Heart left ventricle (tissue), 16 donors: ENCODE measurements around the gene EFNA5. TPM values are rescaled to one million over a fixed set of nuclear protein-coding genes. Genes with fewer than 3 reads are reported as not detected.

Source experiments
- ATAC-seq, 4 donors: fragments of 200-7000 bp; cut with Tn5 transposase; one replicate each; pipeline ENCODE4 v1.9.1; 2020 to 2022; ENCODE audit warnings: moderate library complexity in 4 of 4, mild to moderate bottlenecking in 3 of 4, moderate number of reproducible peaks in 1 of 4
- DNase-seq, 5 donors: peaks; one replicate each; pipeline ENCODE4 v3.0.0-alpha.2; 2020
- H3K27ac ChIP-seq, 12 donors: fragments of 200-600 bp; sonication (generic) in 4 of 12; one replicate each; pipeline versions ENCODE4 v1.5.0 to v1.8.0; 2016 to 2022; ENCODE audit warnings: mild to moderate bottlenecking in 2 of 12
- H3K27me3 ChIP-seq, 9 donors: fragments of 200-600 bp; sonication (generic) in 2 of 9; one replicate each; pipeline versions ENCODE4 v1.5.1 to v1.8.0; 2016 to 2022; ENCODE audit warnings: mild to moderate bottlenecking in 3 of 9
- H3K36me3 ChIP-seq, 9 donors: fragments of 200-600 bp; sonication (generic) in 2 of 9; one replicate each; pipeline versions ENCODE4 v1.5.0 to v1.8.0; 2018 to 2022; ENCODE audit warnings: mild to moderate bottlenecking in 2 of 9
- H3K4me1 ChIP-seq, 12 donors: fragments of 200-600 bp; sonication (generic) in 4 of 12; one replicate each; pipeline versions ENCODE4 v1.5.0 to v1.8.0; 2016 to 2022; ENCODE audit warnings: mild to moderate bottlenecking in 3 of 12
- H3K4me3 ChIP-seq, 12 donors: fragments of 200-600 bp; sonication (generic) in 4 of 12; one replicate each; pipeline versions ENCODE4 v1.5.0 to v1.8.0; 2017 to 2022; ENCODE audit warnings: mild to moderate bottlenecking in 9 of 12, moderate library complexity in 4 of 12
- H3K9me3 ChIP-seq, 12 donors: fragments of 200-600 bp; sonication (generic) in 4 of 12; one replicate each; pipeline versions ENCODE4 v1.5.0 to v1.8.0; 2016 to 2022; ENCODE audit warnings: mild to moderate bottlenecking in 1 of 12
- CTCF ChIP-seq, 12 donors: fragments of 200-600 bp; sonication (generic) in 4 of 12; IDR thresholded peaks; one replicate each; pipeline versions ENCODE4 v1.5.0 to v1.8.0; 2018 to 2022; ENCODE audit warnings: antibody characterized with exemption in 12 of 12, mild to moderate bottlenecking in 5 of 12
- POLR2A ChIP-seq, 2 donors: fragments of 450-650 bp; IDR thresholded peaks; one replicate each; pipeline ENCODE4 v1.6.1; 2017; ENCODE audit warnings: antibody characterized with exemption in 2 of 2, mild to moderate bottlenecking in 2 of 2, moderate library complexity in 2 of 2
- WGBS, 4 donors: extraction: QIAGEN DNeasy Blood & Tissue Kit in 2 of 4; methylation state at CpG; one replicate each; pipeline versions ENCODE4 v1.1.5 to v1.1.7; 2013 to 2018; 5-methylcytosine and 5-hydroxymethylcytosine counted together
- intact Hi-C, 10 donors: fragments of 100-400 bp; cut with DNase I; formaldehyde crosslinking; loops; one replicate each; pipeline versions ENCODE4 v1.11.1 to v1.14.2; 2022
- polyA plus RNA-seq, 2 donors: library from polyadenylated mRNA; stranded (reverse); fragments of 200-250 nt; gene quantifications; one replicate each; pipeline ENCODE4 v1.2.3, GENCODE V29; 2013
- total RNA-seq, 9 donors: library from RNA; depleted of rRNA in 2 of 9; stranded (reverse); fragments of >200 nt in 2 of 9; fragmentation: NEBNext Ultra II Directional in 3 of 9; extraction: Animal tissue kit (Norgen Biotek cat#: 25700) in 3 of 9; gene quantifications; one replicate each; pipeline versions ENCODE4 v1.1.0 to v1.2.4, GENCODE V29; 2016 to 2023
- donor health status: ischemic (EF 13 %, LVEDD 7.1; RV severe dilation, severe dysfunction).
- donor health status: healthy with polysubstance abuse.
- donor health status: DM: no; HTN: yes; CAD: no.
- donor health status: DM: no; HTN: no; CAD: no.
- donor health status: ischemic (EF 25% LVEDD 6.9; RV normal size, moderate dysfunction).
- donor health status: ischemic (EF 25% LVEDD 5.7; RV mildly dilated, moderate dysfunction).
- donor health status: healthy.
- donor health status: DM: yes; HTN: yes; CAD: no.
- donor health status: ischemic (EF 35%, LVEDD 5.7; RV mildly dilated, moderate dysfunction).
- donor health status: nonischemic (EF 11% LVEDD 7.7; RV severe dilation, severe dysfunction).
- donor health status: DM: yes; HTN: yes; CAD: no.
- donor health status: PGD.
- donor health status: ischemic (EF 29% LVEDD 5.4; RV normal size, mild dysfunction).
- donor health status: nonischemic (EF 23%, LVEDD 6.1; RV moderate dilation, normal function).

EFNA5 gene
- total and polyA plus RNA-seq, 11 donors: 6.1 to 58.4 (median 28.3) TPM

GRCh38 chr5:107633171-107633901, 37.4 kb downstream of the EFNA5 start:
- no peak for TF ChIP-seq CTCF (IDR thresholded peaks at IDR 0.05)
- TF ChIP-seq POLR2A (IDR thresholded peaks at IDR 0.05): no peak
- Histone ChIP-seq H3K27ac (no peak overlapping the region), H3K9me3 (no peaks in the 10 kb centered on the region), H3K4me1 (peaks cover 0 to 7% (median 0%) of the 10 kb centered on the region in 12 donors), H3K27me3 (no peaks in the 10 kb centered on the region), H3K4me3 (no peak overlapping the region), H3K36me3 (no peaks in the 10 kb centered on the region)
- ATAC-seq (no peak), DNase-seq (no peak)
- WGBS, 4 donors: 81 to 87% (median 83%) methylated on average over 11 of the region's 11 CpGs
- intact Hi-C loops: no loop called here

GRCh38 chr5:107631805-107632362, 38.9 kb downstream of the EFNA5 start:
- no peaks in the 10 kb centered on the region for H3K9me3 ChIP-seq
- WGBS, 4 donors: 71 to 81% (median 78%) methylated on average over 4 of the region's 4 CpGs
- intact Hi-C loops: no loop called here
- no peaks in the 10 kb centered on the region for H3K36me3 ChIP-seq
- ATAC-seq: no peak
- H3K4me3 ChIP-seq: no peak overlapping the region
- TF ChIP-seq CTCF (IDR thresholded peaks at IDR 0.05) (no peak), POLR2A (IDR thresholded peaks at IDR 0.05) (no peak)
- DNase-seq: no peak
- H3K4me1 ChIP-seq: peaks cover 0 to 7% (median 0%) of the 10 kb centered on the region in 12 donors
- no peak overlapping the region for H3K27ac ChIP-seq
- H3K27me3 ChIP-seq: no peaks in the 10 kb centered on the region

GRCh38 chr5:107630184-107630583, 40.6 kb downstream of the EFNA5 start:
- H3K9me3 ChIP-seq: no peaks in the 10 kb centered on the region
- no peaks in the 10 kb centered on the region for H3K36me3 ChIP-seq
- peaks cover 0 to 7% (median 0%) of the 10 kb centered on the region in 12 donors for H3K4me1 ChIP-seq
- H3K27me3 ChIP-seq: no peaks in the 10 kb centered on the region
- H3K27ac ChIP-seq: no peak overlapping the region
- ATAC-seq (no peak), DNase-seq (no peak)
- TF ChIP-seq CTCF (IDR thresholded peaks at IDR 0.05): no peak
- TF ChIP-seq POLR2A (IDR thresholded peaks at IDR 0.05): no peak
- intact Hi-C loops: no loop called here
- H3K4me3 ChIP-seq: no peak overlapping the region
- 95 to 97% (median 96%) methylated on average over 2 of the region's 2 CpGs for WGBS, 4 donors

- H3K4me1 ChIP-seq: peaks cover 0 to 13% (median 0%) of the 10 kb centered on the region in 12 donors
- H3K36me3 ChIP-seq: no peaks in the 10 kb centered on the region
- DNase-seq (no peak), ATAC-seq (no peak)
- intact Hi-C loops: no loop called here
- no peaks in the 10 kb centered on the region for H3K27me3 ChIP-seq
- 83 to 95% (median 91%) methylated on average over 1 of the region's 1 CpG for WGBS, 4 donors
- no peak overlapping the region for H3K4me3 ChIP-seq
- H3K9me3 ChIP-seq: no peaks in the 10 kb centered on the region
- TF ChIP-seq POLR2A (IDR thresholded peaks at IDR 0.05) (no peak), CTCF (IDR thresholded peaks at IDR 0.05) (no peak)
- no peak overlapping the region for H3K27ac ChIP-seq
These were observed 46.5 kb downstream of the EFNA5 start for GRCh38 chr5:107624235-107624634.
